HG03460 (cell line): ENCODE results near the gene CFAP99.
"Not testable (repeated sequence)": the region's sequence is repeated elsewhere in the genome, so short reads cannot be mapped to it uniquely, and the experiment has no call there.

Experiments
- ATAC-seq: cut with Tn5 transposase; IDR thresholded peaks from one replicate; pipeline ENCODE4 v1.9.1; 2021; ENCODE audit not compliant: unreplicated experiment

Gene CFAP99

DNA sequence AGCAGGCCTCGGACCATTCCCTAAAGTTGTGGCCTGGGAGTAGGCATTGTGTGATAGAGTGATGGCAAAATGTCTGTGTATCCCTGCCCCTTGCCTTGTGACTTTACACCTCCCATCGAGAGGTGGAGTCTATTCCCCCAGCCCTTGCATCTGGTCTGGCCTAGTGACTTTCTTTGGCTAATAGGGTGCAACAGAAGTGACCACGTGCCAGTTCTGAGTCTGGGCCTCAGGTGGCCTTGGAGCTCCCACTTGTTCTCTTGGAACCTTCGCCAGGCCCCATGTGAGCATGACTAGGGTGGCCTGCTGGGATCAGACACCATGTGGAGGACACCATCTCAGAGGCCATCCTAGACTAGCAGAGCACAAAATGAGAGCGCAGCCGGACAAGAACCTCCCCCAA is 46.3 kb downstream of the CFAP99 start:
- no peak for ATAC-seq

GRCh38 chr4:2465544-2465943 is 46.8 kb downstream of the CFAP99 start:
- ATAC-seq, result not testable (repeated sequence)

- ATAC-seq, result peak; percentile 72
These were observed 49.9 kb downstream of the CFAP99 start, which contains the start of gene RNF4 for GRCh38 chr4:2468456-2469191. RNF4 (plus strand) TSS chr4:2469106; CDS start chr4:2490494, 21,388 bp downstream.

- ATAC-seq, result peak; percentile 50
These were observed 50.6 kb downstream of the CFAP99 start for GRCh38 chr4:2469192-2469984.

- ATAC-seq, result no peak
These were observed 52.0 kb downstream of the CFAP99 start for GRCh38 chr4:2470791-2471190.

GRCh38 chr4:2472187-2472586 is 53.4 kb downstream of the CFAP99 start:
- no peak for ATAC-seq

GRCh38 chr4:2478229-2478628 is 59.5 kb downstream of the CFAP99 start:
- ATAC-seq, result no peak

- ATAC-seq, result no peak
These were observed 61.9 kb downstream of the CFAP99 start for GRCh38 chr4:2480649-2481048.

DNA sequence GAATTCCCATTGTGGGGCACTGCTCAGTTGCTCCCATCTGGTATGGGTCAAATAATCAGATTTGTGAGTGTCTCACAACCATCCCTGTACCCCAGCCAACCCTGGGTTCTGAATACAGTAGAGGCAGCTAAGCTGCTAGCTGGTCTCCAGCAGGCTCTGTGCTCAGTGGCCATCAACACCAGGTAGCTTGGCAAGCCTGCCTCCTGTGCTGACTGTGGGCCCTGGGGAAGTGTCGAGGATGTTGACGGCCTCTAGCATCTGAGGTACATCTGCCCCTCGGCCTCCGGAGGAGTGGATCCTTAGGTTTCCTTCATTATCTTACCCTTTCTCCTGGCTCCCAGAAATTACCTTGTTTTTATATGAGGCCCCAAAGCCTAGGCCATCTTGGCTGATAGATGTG is 63.4 kb downstream of the CFAP99 start:
- ATAC-seq, result no peak

- peak; percentile 56 for ATAC-seq
These were observed 63.9 kb downstream of the CFAP99 start for GRCh38 chr4:2482693-2483092.

DNA sequence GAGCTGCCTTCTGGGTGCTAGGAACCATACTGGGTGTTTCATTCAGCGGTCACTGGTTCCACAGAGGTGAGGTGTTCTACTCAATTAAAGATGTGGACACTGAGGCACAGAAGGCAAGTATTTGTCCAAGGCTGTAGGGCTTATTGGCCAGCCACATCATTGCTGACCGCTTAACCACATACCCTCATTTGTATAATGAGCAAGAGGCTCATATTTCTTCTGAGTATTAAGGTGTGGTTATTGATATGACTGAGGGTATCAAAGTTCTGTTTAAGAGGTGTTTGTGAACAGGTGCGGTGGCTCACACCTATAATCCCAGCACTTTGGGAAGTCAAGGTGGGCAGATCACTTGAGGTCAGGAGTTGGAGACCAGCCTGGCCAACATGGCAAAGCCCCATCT is 64.5 kb downstream of the CFAP99 start:
- peak; percentile 1 for ATAC-seq

- no peak for ATAC-seq
These were observed 65.4 kb downstream of the CFAP99 start for GRCh38 chr4:2484185-2484584.

DNA sequence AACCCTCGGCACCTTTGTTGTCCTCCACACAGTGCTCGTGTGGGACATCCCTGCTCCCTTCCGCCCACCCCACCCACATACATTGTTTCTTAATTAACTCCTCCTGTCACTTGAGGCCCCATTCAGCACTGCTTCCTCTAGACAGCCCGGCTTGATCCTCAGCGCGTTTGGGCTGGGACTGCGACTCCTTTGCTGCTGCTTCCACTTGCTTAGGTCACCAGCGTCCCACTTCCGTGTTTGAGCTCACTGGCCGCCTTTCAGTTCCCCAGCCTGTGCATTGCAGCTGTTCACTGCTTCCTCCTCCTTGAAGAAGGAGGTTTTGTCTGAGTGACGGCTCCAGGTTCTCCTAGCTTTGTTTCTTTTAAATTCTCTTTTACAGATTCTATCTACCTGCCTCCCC is 66.2 kb downstream of the CFAP99 start:
- ATAC-seq, result peak; percentile 63

GRCh38 chr4:2485956-2486355 is 67.2 kb downstream of the CFAP99 start:
- ATAC-seq, result no peak

DNA sequence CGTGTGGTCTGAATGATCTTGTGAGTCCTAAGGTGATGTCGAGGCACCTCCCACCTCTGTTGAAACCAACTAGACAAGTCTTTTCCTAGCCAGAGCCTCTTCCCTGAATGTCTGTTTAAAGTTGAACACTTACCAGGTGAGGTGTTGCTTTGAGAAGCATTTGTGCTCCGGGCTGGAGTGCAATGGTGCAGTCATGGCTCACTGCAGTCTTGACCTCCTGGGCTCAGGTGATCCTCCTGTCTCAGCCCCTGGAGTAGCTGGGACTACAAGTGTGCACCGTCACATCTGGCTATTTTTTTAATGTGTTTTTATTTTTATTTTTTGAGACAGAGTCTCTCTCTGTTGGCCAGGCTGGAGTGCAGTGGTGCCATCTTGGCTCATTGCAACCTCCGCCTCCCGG is 68.2 kb downstream of the CFAP99 start:
- ATAC-seq, result no peak

DNA sequence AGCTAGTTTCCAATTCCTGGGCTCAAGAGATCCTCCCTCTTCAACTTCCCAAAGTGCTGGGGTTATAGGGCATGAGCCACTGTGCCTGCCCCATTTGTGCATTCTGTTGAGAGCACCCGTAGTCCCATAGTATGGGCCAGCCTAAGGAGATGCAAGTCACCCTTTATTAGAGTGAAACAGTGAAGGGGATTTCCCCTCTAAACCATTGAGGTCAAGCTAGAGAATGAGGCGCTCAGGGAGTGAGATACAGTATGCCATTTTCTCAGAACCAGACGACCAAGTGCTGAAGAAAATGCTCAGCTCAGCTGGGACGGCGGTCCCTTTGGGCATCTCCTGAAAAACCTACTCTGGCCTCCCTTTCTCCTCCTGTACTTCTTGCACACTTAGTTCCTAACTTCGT is 68.9 kb downstream of the CFAP99 start:
- peak; percentile 46 for ATAC-seq

DNA sequence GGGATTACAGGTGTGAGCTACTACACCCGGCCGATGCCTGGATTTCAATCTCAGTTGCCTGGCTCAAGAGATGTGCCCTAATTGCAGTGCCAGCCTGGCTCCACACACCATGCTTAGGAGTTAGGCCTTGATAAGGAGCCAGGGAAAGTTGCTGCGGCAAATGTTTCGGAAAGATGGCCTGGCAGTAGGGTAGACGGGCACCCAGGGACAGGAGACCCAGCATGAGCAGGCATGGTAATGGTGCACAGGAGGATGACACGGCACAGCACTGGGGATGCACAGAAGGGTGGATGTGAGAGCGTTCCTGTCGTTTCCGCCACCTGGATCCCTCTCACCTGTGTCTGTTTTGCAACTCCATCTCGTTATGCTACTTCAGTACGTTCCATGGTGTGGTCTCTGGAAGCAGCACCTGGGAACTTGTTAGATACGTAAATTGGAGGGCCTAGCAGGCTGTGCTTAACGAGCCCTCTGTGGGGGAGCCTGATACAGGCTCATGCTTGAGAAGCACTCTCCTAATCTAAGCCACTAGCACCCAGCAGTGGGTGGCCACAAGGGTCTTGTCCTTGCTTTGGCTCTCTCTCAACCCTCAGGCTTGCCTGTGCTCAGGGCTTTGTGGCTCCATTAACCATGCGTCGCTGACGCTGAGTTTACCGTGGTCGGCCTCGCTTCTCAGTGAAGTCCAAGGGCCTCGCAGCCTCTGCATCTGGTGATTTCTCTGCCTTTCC is 70.5 kb downstream of the CFAP99 start:
- ATAC-seq, result no peak

DNA sequence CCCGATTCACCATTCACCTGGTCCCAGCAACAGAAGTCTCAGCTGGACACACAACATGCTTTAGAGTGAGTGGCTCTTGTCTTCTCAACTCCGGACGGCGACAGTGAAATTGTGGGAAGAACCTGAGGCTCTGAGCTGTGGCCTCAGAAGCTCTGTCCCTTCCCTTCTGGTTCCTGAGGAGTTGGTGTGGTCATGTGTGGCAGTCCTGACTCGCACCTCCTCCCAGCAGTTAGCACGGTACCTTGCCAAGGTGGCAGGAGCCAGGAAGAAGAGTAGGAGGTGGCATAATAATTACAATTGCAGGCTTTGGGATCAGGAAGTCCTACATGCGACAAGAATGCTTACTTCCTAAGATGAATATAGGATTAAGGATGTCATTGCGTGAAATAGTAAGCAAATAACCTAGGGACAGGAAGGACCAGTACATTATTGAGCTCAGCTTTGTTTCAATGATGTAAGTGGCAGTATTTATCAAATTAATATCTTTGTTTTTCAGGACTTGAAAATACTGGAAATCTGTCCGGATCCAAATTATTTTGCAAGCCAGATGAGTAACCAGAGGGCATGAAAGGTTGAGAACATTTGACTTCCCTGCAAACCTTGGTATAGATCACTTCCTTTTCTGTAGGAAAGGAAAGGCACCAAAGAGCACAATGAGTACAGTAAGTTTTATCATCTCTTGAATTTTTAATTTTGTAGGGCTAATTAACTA is 71.2 kb downstream of the CFAP99 start:
- no peak for ATAC-seq

DNA sequence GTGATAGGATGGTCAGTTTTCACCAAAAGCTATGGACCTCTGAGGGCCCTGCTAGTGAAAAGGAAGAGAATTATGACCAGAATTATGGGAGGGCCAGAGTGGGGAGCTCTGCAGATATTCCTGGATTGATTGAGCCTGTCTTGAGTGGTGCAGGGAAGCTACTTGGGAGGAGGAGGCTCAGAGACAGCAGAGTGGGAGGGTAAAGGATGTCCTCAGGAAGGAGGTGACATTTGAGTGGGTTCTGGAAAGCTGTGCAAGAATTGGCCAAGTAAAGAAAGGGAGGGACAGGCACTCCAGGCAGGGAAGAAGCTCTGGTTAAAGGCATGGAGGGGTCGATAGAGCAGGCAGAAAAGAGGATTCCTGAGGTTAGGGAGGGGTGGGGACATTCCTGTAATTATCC is 74.2 kb downstream of the CFAP99 start:
- ATAC-seq, result no peak

DNA sequence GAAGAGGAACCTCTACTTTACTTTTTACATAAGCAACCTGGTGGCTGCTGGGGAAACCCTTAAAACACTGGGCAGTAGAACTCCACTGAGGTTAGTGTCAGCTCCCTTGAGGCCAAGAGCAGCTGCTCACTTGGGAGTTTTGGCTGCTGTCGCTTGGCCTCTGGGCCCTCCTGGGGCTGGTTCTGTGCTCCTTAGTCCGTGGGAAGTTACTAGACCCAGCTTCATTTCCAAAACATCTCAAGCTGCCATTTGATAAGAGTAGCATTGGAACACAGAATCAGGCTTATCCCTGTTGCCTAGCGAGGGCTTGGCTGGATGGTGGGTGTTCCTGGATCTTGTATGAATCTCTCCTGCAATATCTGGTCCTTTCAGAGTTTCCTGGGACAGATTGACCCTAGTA is 76.2 kb downstream of the CFAP99 start:
- ATAC-seq, result no peak

DNA sequence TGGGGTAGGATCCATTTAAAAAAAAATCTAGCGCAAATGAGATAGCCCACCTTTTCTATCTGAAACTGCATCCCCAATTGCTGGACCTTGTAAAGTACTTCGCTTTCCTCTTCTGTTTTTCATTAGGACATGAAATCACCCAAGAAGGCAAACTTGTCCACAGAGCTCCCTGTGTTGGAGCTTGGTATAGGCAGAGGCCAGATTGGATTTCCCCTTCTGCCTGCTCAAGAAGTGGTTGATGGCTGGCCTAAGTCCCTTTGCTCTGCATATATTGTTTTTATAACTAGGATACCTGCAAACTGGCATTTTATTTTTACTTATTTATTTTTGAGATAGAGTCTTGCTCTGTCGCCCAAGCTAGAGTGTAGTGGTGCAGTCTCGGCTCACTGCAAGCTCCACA is 78.6 kb downstream of the CFAP99 start:
- ATAC-seq, result no peak
